H1 (cell line): ENCODE measurements around the gene PRSS48. TPM values are rescaled to one million over a fixed set of nuclear protein-coding genes. Genes with fewer than 3 reads are reported as not detected.

ENCODE experiments used
- CTCF ChIA-PET: fragments of 300-600 bp; sonication (Branson Sonifier 250); formaldehyde crosslinking; loops from one replicate; lab custom pipeline; 2021; ENCODE audit not compliant: partially characterized antibody; lab: Charles Lee
- POLR2A ChIA-PET: fragments of 300-600 bp; sonication (Branson Sonifier 250); formaldehyde crosslinking; loops from one replicate; lab custom pipeline; 2021; ENCODE audit warnings: inconsistent platforms; ENCODE audit not compliant: partially characterized antibody; lab: Charles Lee
- DNase-seq, 2 experiments: peaks; one replicate each; pipeline versions ENCODE4 v3.0.0 to v3.0.0-alpha.2; 2010 to 2022; ENCODE audit warnings: low spot score in 2 of 2, low read depth in 1 of 2, mixed read lengths in 1 of 2
- FAIRE-seq: peaks from 2 replicates; lab custom pipeline; 2011; peaks lifted over from hg19 to GRCh38; lab: Jason Lieb, UNC
- H2AFZ ChIP-seq: 2 replicates; pipeline ENCODE4 v1.8.1; 2012; ENCODE audit warnings: low read length, inconsistent platforms
- H2AK5ac ChIP-seq: 2 replicates; pipeline ENCODE4 v1.6.1; 2013; ENCODE audit warnings: low read depth, low read length
- H2BK120ac ChIP-seq: replicated peaks from 2 replicates; pipeline ENCODE3; 2013; ENCODE audit warnings: low read depth, low read length, inconsistent platforms
- H2BK12ac ChIP-seq: 2 replicates; pipeline ENCODE4 v1.6.1; 2013; ENCODE audit warnings: low read depth, low read length
- H2BK15ac ChIP-seq: 2 replicates; pipeline ENCODE4 v1.6.1; 2013; ENCODE audit warnings: low read length
- H2BK20ac ChIP-seq: 2 replicates; pipeline ENCODE4 v1.6.1; 2013; ENCODE audit warnings: low read length
- H2BK5ac ChIP-seq: 2 replicates; pipeline ENCODE4 v1.6.1; 2013; ENCODE audit warnings: low read depth, low read length
- H3K14ac ChIP-seq: 2 replicates; pipeline ENCODE4 v1.6.1; 2013; ENCODE audit warnings: inconsistent platforms; ENCODE audit not compliant: insufficient read length
- H3K18ac ChIP-seq: 2 replicates; pipeline ENCODE4 v1.6.1; 2013; ENCODE audit warnings: low read length; ENCODE audit errors: extremely low read depth
- H3K23ac ChIP-seq: 2 replicates; pipeline ENCODE4 v1.6.1; 2013; ENCODE audit warnings: inconsistent platforms; ENCODE audit not compliant: insufficient read length
- H3K23me2 ChIP-seq: 2 replicates; pipeline ENCODE4 v1.6.1; 2013; ENCODE audit warnings: low read depth, low read length
- H3K27ac ChIP-seq: 2 replicates; pipeline ENCODE4 v1.6.1; 2011; ENCODE audit warnings: low read depth, low read length, inconsistent platforms
- H3K27me3 ChIP-seq, 4 experiments: replicated peaks in 1 of 4; 1 replicate in 1 of 4; 2 replicates in 3 of 4; pipeline versions ENCODE4 v1.6.1 to v1.8.1; 2011 to 2013; ENCODE audit warnings: low read length in 3 of 4, mild to moderate bottlenecking in 3 of 4, inconsistent platforms in 2 of 4, mixed read lengths in 2 of 4, moderate library complexity in 1 of 4; ENCODE audit not compliant: control insufficient read depth in 3 of 4, insufficient read depth in 3 of 4; ENCODE audit errors: extremely low read depth in 1 of 4
- H3K36me3 ChIP-seq, 4 experiments: 2 replicates each; pipeline versions ENCODE4 v1.6.1 to v1.8.1; 2011 to 2013; ENCODE audit warnings: mild to moderate bottlenecking in 4 of 4, low read length in 3 of 4, moderate library complexity in 2 of 4, control low read depth in 1 of 4, inconsistent platforms in 1 of 4; ENCODE audit not compliant: insufficient read depth in 4 of 4, control insufficient read depth in 2 of 4
- H3K4ac ChIP-seq: replicated peaks from 2 replicates; pipeline ENCODE3; 2013; ENCODE audit warnings: low read length, low read depth, mixed read lengths, inconsistent platforms; ENCODE audit not compliant: insufficient read length
- H3K4me1 ChIP-seq, 4 experiments: replicated peaks in 1 of 4; 1 replicate in 1 of 4; 2 replicates in 3 of 4; pipeline versions ENCODE4 v1.6.1 to v1.8.1; 2011 to 2013; ENCODE audit warnings: low read length in 3 of 4, inconsistent platforms in 2 of 4, mixed read lengths in 1 of 4; ENCODE audit not compliant: insufficient read depth in 4 of 4, control insufficient read depth in 3 of 4
- H3K4me2 ChIP-seq, 2 experiments: 2 replicates each; pipeline versions ENCODE4 v1.6.1 to v1.8.1; 2011 to 2013; ENCODE audit warnings: low read depth in 2 of 2, low read length in 2 of 2, control low read depth in 1 of 2, inconsistent platforms in 1 of 2, mild to moderate bottlenecking in 1 of 2; ENCODE audit not compliant: insufficient read depth in 1 of 2
- H3K4me3 ChIP-seq, 4 experiments: fragments of 200-600, 300-600 bp in 1 of 4; sonication (generic), shearing (Covaris generic), sonication (Bioruptor Twin) in 1 of 4; 2 replicates each; pipeline versions ENCODE4 v1.5.1 to v1.8.1; 2011 to 2016; ENCODE audit warnings: low read length in 4 of 4, low read depth in 3 of 4, control low read depth in 2 of 4, inconsistent platforms in 2 of 4, mild to moderate bottlenecking in 2 of 4, mixed read lengths in 1 of 4, moderate library complexity in 1 of 4; ENCODE audit not compliant: insufficient read depth in 2 of 4; ENCODE audit errors: extremely low read depth in 1 of 4
- H3K56ac ChIP-seq: replicated peaks from 2 replicates; pipeline ENCODE3; 2013; ENCODE audit warnings: low read depth, mild to moderate bottlenecking, mixed read lengths, low read length, inconsistent platforms; ENCODE audit not compliant: insufficient read length
- H3K79me1 ChIP-seq: 2 replicates; pipeline ENCODE4 v1.6.1; 2013; ENCODE audit warnings: low read depth, low read length, control low read depth
- H3K79me2 ChIP-seq, 2 experiments: 2 replicates each; pipeline versions ENCODE4 v1.6.1 to v1.8.1; 2012 to 2013; ENCODE audit warnings: low read length in 2 of 2, mild to moderate bottlenecking in 2 of 2, inconsistent platforms in 1 of 2; ENCODE audit not compliant: insufficient read depth in 2 of 2, control insufficient read depth in 1 of 2
- H3K9ac ChIP-seq, 4 experiments: replicated peaks in 1 of 4; 1 replicate in 1 of 4; 2 replicates in 3 of 4; pipeline versions ENCODE4 v1.6.1 to v1.8.1; 2011 to 2013; ENCODE audit warnings: low read depth in 3 of 4, low read length in 3 of 4, control low read depth in 2 of 4, mild to moderate bottlenecking in 2 of 4, moderate library complexity in 2 of 4, inconsistent platforms in 1 of 4; ENCODE audit errors: extremely low read depth in 1 of 4
- H3K9me3 ChIP-seq, 2 experiments: 2 replicates each; pipeline versions ENCODE4 v1.6.1 to v1.8.1; 2012 to 2013; ENCODE audit warnings: mild to moderate bottlenecking in 2 of 2, moderate library complexity in 2 of 2, control low read depth in 1 of 2, inconsistent platforms in 1 of 2, low read depth in 1 of 2, low read length in 1 of 2, mixed read lengths in 1 of 2; ENCODE audit not compliant: insufficient read depth in 2 of 2
- H4K20me1 ChIP-seq, 2 experiments: replicated peaks in 1 of 2; 2 replicates each; pipeline versions ENCODE3 to v1.8.1; 2011 to 2013; ENCODE audit warnings: inconsistent platforms in 2 of 2, low read length in 2 of 2, mild to moderate bottlenecking in 1 of 2; ENCODE audit not compliant: insufficient read depth in 2 of 2, control insufficient read depth in 1 of 2
- H4K5ac ChIP-seq: 2 replicates; pipeline ENCODE4 v1.6.1; 2013; ENCODE audit warnings: low read length, low read depth, mixed read lengths, inconsistent platforms; ENCODE audit not compliant: insufficient read length
- H4K8ac ChIP-seq: 2 replicates; pipeline ENCODE4 v1.8.0; 2013; ENCODE audit warnings: mild to moderate bottlenecking, moderate library complexity, low read length, inconsistent platforms; ENCODE audit not compliant: insufficient read depth; ENCODE audit errors: extremely low read depth
- H4K91ac ChIP-seq: replicated peaks from 2 replicates; pipeline ENCODE3; 2013; ENCODE audit warnings: low read length, mixed read lengths, inconsistent platforms; ENCODE audit not compliant: insufficient read length
- CBX5 ChIP-seq: fragments of 300-800, 300-1000 bp; sonication (generic); IDR thresholded peaks from 2 replicates; pipeline ENCODE4 v1.7.1; 2016; ENCODE audit warnings: antibody characterized with exemption, low read length, low read depth
- CHD1 ChIP-seq: IDR thresholded peaks from 2 replicates; pipeline ENCODE4 v1.6.1; 2012; ENCODE audit warnings: low read depth, low read length, improper control_type of control experiment
- JUN ChIP-seq: IDR thresholded peaks from 2 replicates; pipeline ENCODE4 v1.6.1; 2011; ENCODE audit warnings: low read depth, mild to moderate bottlenecking, improper control_type of control experiment, low read length
- MAFK ChIP-seq: IDR thresholded peaks from 2 replicates; pipeline ENCODE4 v1.6.1; 2012; ENCODE audit warnings: low read depth, mild to moderate bottlenecking, improper control_type of control experiment, low read length
- POU5F1 ChIP-seq: IDR thresholded peaks from 2 replicates; pipeline ENCODE4 v1.6.1; 2011; ENCODE audit warnings: low read depth, mild to moderate bottlenecking, low read length, moderate library complexity
- SP2 ChIP-seq: IDR thresholded peaks from 2 replicates; pipeline ENCODE4 v1.6.1; 2012; ENCODE audit warnings: mild to moderate bottlenecking, low read length, inconsistent platforms
- TCF12 ChIP-seq: IDR thresholded peaks from 2 replicates; pipeline ENCODE4 v1.6.1; 2011; ENCODE audit warnings: low read depth, mild to moderate bottlenecking, low read length
- TEAD4 ChIP-seq: IDR thresholded peaks from 2 replicates; pipeline ENCODE4 v1.6.1; 2012; ENCODE audit warnings: low read depth, low read length, inconsistent platforms, mixed read lengths
- WGBS, 2 experiments: shearing (Covaris generic) in 1 of 2; methylation state at CpG; one replicate each; pipeline versions ENCODE4 v1.1.6 to v1.1.7; 2013 to 2015; ENCODE audit warnings: low lambda C conversion rate in 2 of 2, mixed read lengths in 2 of 2, inconsistent platforms in 1 of 2, low coverage in 1 of 2, missing lambda C conversion rate in 1 of 2; ENCODE audit not compliant: insufficient replicate concordance in 2 of 2, insufficient coverage in 1 of 2, insufficient read length in 1 of 2; ENCODE audit errors: extremely low coverage in 1 of 2, missing lambda C conversion rate in 1 of 2; 5-methylcytosine and 5-hydroxymethylcytosine counted together
- polyA plus RNA-seq, 7 experiments: library from polyadenylated mRNA; depleted of rRNA in 3 of 7; stranded (reverse) in 5 of 7; unstranded in 2 of 7; fragments of >200 nt in 5 of 7; fragments of 200-250 nt in 2 of 7; gene quantifications; 1 replicate in 5 of 7; 2 replicates in 1 of 7; 4 replicates in 1 of 7; pipeline versions ENCODE4 v1.2.1 to v1.2.3, GENCODE V29; 2011 to 2013; ENCODE audit warnings: missing spikeins in 2 of 7, mixed read lengths in 2 of 7
- total RNA-seq: library from RNA; stranded (reverse); fragmentation: NEBNext Ultra II Directional; extraction: Animal tissue kit (Norgen Biotek cat#: 25700); gene quantifications from 2 replicates; pipeline ENCODE4 v1.2.1, GENCODE V29; 2021

Gene PRSS48
- total and polyA plus RNA-seq, 2 of the 8 experiments (the other 6 are each of a cell fraction or from before 2014, with no cell fraction given), result not detected

GRCh38 chr4:151266497-151266896 is 10.5 kb upstream of the PRSS48 start:
- no peak for FAIRE-seq
- ChIA-PET POLR2A (interaction anchor here (0.9 kb wide), 1 partner anchor 19 kb away, joined by 3 read pairs; no protein-coding TSS in a partner anchor), CTCF (interaction anchor here (4.9 kb wide), 1 partner anchor 10 kb away, joined by 52 read pairs; the partner anchor contains the start of gene PRSS48)
- Histone ChIP-seq H3K27ac (no peak overlapping the region), H3K23me2 (no peaks in the 10 kb centered on the region), H4K20me1 (peaks cover 0 to 2% of the 10 kb centered on the region in 2 experiments), H4K91ac (no peak overlapping the region), H3K27me3 (no peaks in the 10 kb centered on the region), H2BK12ac (no peak overlapping the region), H2BK120ac (no peak overlapping the region), H4K8ac (no peak overlapping the region), H2AFZ (no peak overlapping the region), H2BK20ac (no peak overlapping the region), H3K9me3 (peaks cover 0 to 4% of the 10 kb centered on the region in 2 experiments; a peak in 1 of 4 replicates), H3K79me2 (peaks cover 0 to 35% of the 10 kb centered on the region in 2 experiments; a peak in 2 of 4 replicates), H3K79me1 (peaks cover 2% of the 10 kb centered on the region), H3K14ac (no peak overlapping the region), H3K4me2 (no peak overlapping the region), H4K5ac (no peak overlapping the region), H3K4me1 (no peaks in the 10 kb centered on the region), H3K23ac (no peak overlapping the region), H3K56ac (no peak overlapping the region), H3K4ac (no peak overlapping the region), H3K36me3 (peaks cover 0 to 4% (median 0%) of the 10 kb centered on the region in 4 experiments; a peak in 1 of 8 replicates), H2AK5ac (no peak overlapping the region), H2BK15ac (no peak overlapping the region), H3K18ac (no peak overlapping the region), H3K9ac (no peak overlapping the region), H3K4me3 (no peak overlapping the region), H2BK5ac (no peak overlapping the region)
- 93% methylated on average over 1 of the region's 1 CpG; no CpG with 5 or more reads in 1 of the 2 experiments for WGBS, 2 experiments
- DNase-seq, result no peak
- TF ChIP-seq MAFK, result no peak
- no peak for TF ChIP-seq SP2
- TF ChIP-seq TCF12, result no peak
- no peak for TF ChIP-seq TEAD4
- TF ChIP-seq JUN, result no peak
- TF ChIP-seq CHD1, result no peak
- TF ChIP-seq CBX5, result no peak
- TF ChIP-seq POU5F1, result no peak
